K562 (cell line): ENCODE results near the gene SDSL.

ENCODE experiments used
- EGR1 ChIP-seq: fragments of 450-650 bp; conservative IDR thresholded peaks from 2 replicates; pipeline ENCODE4 v1.6.1; 2017; ENCODE audit warnings: mild to moderate bottlenecking
- GABPA ChIP-seq: fragments of 200-800 bp; sonication (Bioruptor generic); conservative IDR thresholded peaks from 2 replicates; pipeline ENCODE4 v1.6.1; 2016; ENCODE audit warnings: low read depth, missing genetic modification characterization, missing compliant biosample characterization
- MEF2D ChIP-seq: conservative IDR thresholded peaks from 2 replicates; pipeline ENCODE4 v1.6.1; 2016; ENCODE audit warnings: low read depth, missing genetic modification characterization, missing compliant biosample characterization
- ZNF146 ChIP-seq: IDR thresholded peaks from one replicate; pipeline ENCODE4 v1.6.1; 2018; ENCODE audit warnings: missing compliant biosample characterization; ENCODE audit not compliant: unreplicated experiment

GRCh38 chr12:113470871-113471618 is 48.9 kb downstream of the SDSL start:
- TF ChIP-seq ZNF146 (CRISPR knock-in tag): no peak
- no peak for TF ChIP-seq EGR1
- no peak for TF ChIP-seq MEF2D (tag)
- TF ChIP-seq GABPA (tag): no peak
